Mesothelial cell of epicardium (in vitro differentiated cells): ENCODE data around the gene CAP1. TPM values are rescaled to one million over a fixed set of nuclear protein-coding genes. Genes with fewer than 3 reads are reported as not detected.

Experiments
- DNase-seq, 2 experiments: peaks; one replicate each; pipeline ENCODE4 v3.0.0; 2021; ENCODE audit warnings: low spot score in 2 of 2; ENCODE audit not compliant: unreplicated experiment in 2 of 2
- H3K27ac Mint-ChIP-seq: 2 replicates; pipeline ENCODE4 v1.8.0; 2021; ENCODE audit warnings: mixed read lengths
- H3K27me3 Mint-ChIP-seq: 2 replicates; pipeline ENCODE4 v1.8.0; 2021; ENCODE audit warnings: low read depth, mixed read lengths
- H3K36me3 Mint-ChIP-seq: 2 replicates; pipeline ENCODE4 v1.8.0; 2021; ENCODE audit warnings: mixed read lengths
- H3K4me1 Mint-ChIP-seq: 2 replicates; pipeline ENCODE4 v1.8.0; 2021; ENCODE audit warnings: mixed read lengths
- H3K4me3 Mint-ChIP-seq: 2 replicates; pipeline ENCODE4 v1.8.0; 2021; ENCODE audit warnings: mild to moderate bottlenecking, moderate library complexity, mixed read lengths
- H3K9me3 Mint-ChIP-seq: 2 replicates; pipeline ENCODE4 v1.8.0; 2021; ENCODE audit warnings: mixed read lengths
- total RNA-seq: library from RNA; stranded (reverse); gene quantifications from 3 replicates; pipeline ENCODE4 v1.2.1, GENCODE V29; 2021
- TF ChIP-seq, protein P1 (sequence below): fragments of 200-600 bp; sonication (generic); IDR thresholded peaks from one replicate; pipeline ENCODE4 v1.5.0; 2021; ENCODE audit warnings: antibody characterized with exemption; ENCODE audit not compliant: unreplicated experiment

Gene CAP1
- total RNA-seq, 1 donor from 2014 or later = 146 TPM

DNA sequence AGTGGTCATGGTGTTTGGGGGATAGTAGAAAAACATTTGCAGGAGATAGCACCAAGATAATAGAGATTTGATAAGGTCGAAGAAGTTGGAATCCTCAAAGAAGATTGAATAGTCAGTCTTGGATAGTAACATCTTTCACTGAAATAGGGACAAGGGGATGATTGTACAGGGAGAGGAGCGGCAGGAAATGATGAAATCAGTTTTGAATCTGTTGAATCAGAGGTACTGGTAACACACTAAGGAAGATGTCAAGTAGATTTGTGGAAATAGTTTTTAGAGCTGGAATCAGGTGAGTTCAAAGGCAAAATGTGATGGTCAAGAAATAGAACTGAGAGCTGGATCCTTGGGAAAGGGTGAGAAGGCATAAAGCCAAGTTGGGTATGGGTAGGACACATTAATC, 26.5 kb downstream of the CAP1 start:
- no peaks in the 10 kb centered on the region for H3K27me3 Mint-ChIP-seq
- no peaks in the 10 kb centered on the region for H3K4me1 Mint-ChIP-seq
- TF ChIP-seq, protein P1, sequence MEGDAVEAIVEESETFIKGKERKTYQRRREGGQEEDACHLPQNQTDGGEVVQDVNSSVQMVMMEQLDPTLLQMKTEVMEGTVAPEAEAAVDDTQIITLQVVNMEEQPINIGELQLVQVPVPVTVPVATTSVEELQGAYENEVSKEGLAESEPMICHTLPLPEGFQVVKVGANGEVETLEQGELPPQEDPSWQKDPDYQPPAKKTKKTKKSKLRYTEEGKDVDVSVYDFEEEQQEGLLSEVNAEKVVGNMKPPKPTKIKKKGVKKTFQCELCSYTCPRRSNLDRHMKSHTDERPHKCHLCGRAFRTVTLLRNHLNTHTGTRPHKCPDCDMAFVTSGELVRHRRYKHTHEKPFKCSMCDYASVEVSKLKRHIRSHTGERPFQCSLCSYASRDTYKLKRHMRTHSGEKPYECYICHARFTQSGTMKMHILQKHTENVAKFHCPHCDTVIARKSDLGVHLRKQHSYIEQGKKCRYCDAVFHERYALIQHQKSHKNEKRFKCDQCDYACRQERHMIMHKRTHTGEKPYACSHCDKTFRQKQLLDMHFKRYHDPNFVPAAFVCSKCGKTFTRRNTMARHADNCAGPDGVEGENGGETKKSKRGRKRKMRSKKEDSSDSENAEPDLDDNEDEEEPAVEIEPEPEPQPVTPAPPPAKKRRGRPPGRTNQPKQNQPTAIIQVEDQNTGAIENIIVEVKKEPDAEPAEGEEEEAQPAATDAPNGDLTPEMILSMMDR = no peak
- no peaks in the 10 kb centered on the region for H3K9me3 Mint-ChIP-seq
- H3K4me3 Mint-ChIP-seq = no peak overlapping the region
- peaks cover 58% of the 10 kb centered on the region for H3K36me3 Mint-ChIP-seq
- no peak overlapping the region for H3K27ac Mint-ChIP-seq
- DNase-seq = no peak

DNA sequence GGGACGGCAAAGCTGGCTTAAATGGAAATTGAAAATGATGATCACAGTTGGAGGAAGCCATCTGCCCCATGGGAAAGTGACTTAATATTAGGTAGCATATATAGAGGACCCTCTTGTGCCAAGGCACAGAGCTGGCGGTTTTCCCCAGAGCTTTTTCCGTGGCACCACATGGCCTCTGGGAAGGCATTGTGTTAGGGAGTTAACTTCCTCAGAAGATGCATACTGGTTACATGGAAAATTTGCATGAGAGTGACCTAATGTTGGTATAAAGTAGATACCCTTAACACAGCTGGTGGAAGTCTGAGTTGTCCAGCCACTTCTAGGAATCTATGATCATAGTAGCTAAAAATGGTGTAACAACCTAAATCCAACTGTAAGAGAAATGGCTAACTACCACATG, 27.3 kb downstream of the CAP1 start:
- Mint-ChIP-seq H3K36me3 (peaks cover 63% of the 10 kb centered on the region), H3K4me1 (no peaks in the 10 kb centered on the region), H3K27ac (no peak overlapping the region), H3K27me3 (no peaks in the 10 kb centered on the region), H3K9me3 (no peaks in the 10 kb centered on the region), H3K4me3 (no peak overlapping the region)
- TF ChIP-seq, protein P1 = no peak
- no peak for DNase-seq

DNA sequence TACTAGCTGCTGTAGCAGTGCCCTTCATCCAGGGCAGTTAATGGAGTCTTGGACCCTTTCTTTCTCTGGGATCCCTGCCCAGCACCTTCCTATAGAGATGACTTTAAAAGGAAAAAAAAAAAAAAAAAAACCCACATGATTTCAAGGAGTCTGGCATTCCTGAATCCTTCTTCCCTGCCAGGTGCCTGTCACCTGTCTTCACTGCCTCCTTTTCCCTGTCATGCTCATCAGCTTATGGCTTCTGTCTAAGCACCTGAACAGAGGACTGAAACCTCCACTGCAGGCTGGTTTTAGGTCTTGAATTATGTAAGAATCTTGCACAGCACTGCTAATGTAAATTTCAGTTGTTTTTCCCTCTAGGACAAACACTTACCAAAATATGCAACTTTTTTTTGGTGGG, 31.6 kb downstream of the CAP1 start:
- H3K36me3 Mint-ChIP-seq = peaks cover 37% of the 10 kb centered on the region
- H3K27ac Mint-ChIP-seq = no peak overlapping the region
- no peak for DNase-seq
- TF ChIP-seq, protein P1 = no peak
- H3K9me3 Mint-ChIP-seq = no peaks in the 10 kb centered on the region
- no peaks in the 10 kb centered on the region for H3K4me1 Mint-ChIP-seq
- no peak overlapping the region for H3K4me3 Mint-ChIP-seq
- H3K27me3 Mint-ChIP-seq = no peaks in the 10 kb centered on the region

DNA sequence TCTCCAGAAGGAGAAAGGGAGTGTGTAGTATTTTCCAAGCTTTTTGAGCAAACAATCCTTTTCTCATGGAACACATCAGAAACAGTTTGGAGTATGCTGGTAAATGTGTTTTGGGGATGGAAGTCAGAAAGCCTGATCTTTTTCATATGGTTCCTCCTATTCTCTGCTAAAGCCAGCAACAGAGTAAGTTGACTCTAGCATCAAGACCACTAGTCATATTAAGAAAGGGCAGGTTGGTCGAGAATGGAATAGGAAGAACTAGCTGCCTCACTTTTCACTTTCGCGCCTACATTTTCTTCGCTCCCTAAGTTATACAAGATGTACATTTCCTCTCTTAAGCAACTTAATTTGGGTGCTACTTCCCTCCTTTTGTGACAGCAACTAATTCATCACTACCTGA, 32.5 kb downstream of the CAP1 start:
- no peaks in the 10 kb centered on the region for H3K9me3 Mint-ChIP-seq
- peaks cover 36% of the 10 kb centered on the region for H3K36me3 Mint-ChIP-seq
- no peak overlapping the region for H3K4me3 Mint-ChIP-seq
- H3K27ac Mint-ChIP-seq = no peak overlapping the region
- no peak for DNase-seq
- TF ChIP-seq, protein P1 = no peak
- H3K4me1 Mint-ChIP-seq = no peaks in the 10 kb centered on the region
- H3K27me3 Mint-ChIP-seq = no peaks in the 10 kb centered on the region

DNA sequence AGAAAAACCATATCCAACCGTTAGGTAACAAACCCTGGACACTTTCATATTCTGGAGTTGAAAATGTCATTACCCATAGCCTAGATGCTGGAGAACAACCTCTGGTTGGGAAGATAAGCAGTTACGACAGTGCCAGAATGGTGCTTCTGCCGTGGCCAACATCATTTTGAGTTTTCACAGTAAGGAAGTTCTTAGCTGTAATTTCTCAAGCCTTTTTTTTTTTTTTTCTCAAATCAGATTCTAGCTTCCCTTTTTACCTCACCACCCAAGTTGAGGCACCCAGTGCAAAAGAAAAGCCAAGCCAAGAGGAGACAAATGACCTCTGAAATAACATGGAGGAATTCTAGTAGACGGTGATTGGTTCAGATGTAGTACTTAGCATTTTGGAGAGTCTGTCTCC, 34.7 kb downstream of the CAP1 start:
- Mint-ChIP-seq H3K27me3 (no peaks in the 10 kb centered on the region), H3K27ac (no peak overlapping the region), H3K4me3 (no peak overlapping the region), H3K9me3 (no peaks in the 10 kb centered on the region), H3K4me1 (no peaks in the 10 kb centered on the region), H3K36me3 (peaks cover 36% of the 10 kb centered on the region)
- TF ChIP-seq, protein P1 = no peak
- no peak for DNase-seq

DNA sequence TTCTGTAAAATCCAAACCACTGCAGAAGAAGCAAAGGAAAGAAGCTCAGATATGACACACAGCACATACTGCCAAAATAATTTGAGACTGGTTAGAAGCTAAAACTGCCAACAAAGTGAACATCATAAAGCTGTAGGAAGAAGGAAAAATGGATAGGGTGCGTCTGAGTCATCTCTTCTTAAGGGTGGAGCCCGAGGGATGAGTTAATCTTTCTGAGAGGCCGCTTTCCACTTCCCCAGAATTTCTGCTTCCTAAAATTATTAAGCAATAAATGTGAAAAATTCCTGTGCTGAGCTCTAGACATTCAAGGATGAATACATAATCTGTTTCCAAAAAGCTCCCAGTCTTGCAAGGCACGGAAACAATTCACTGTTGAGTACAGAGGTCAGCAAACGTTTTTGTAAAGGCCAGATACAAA, 36.4 kb downstream of the CAP1 start:
- Mint-ChIP-seq H3K9me3 (no peaks in the 10 kb centered on the region), H3K36me3 (peaks cover 32% of the 10 kb centered on the region), H3K27ac (no peak overlapping the region), H3K4me3 (no peak overlapping the region), H3K4me1 (no peaks in the 10 kb centered on the region), H3K27me3 (no peaks in the 10 kb centered on the region)
- TF ChIP-seq, protein P1 = no peak
- no peak for DNase-seq
